IMR-90 (cell line): ENCODE measurements around the gene VEGFA. TPM values are rescaled to one million over a fixed set of nuclear protein-coding genes. Genes with fewer than 3 reads are reported as not detected.

Experiments used
- ATAC-seq: fragments of 200-7000 bp; cut with Tn5 transposase; 2 replicates; pipeline ENCODE4 v1.9.1; 2020; ENCODE audit warnings: low read depth, mild to moderate bottlenecking, moderate library complexity
- BruUV-seq: library from RNA; stranded (reverse); fragments of 400-500 nt; replicated peaks from 2 replicates; lab custom pipeline; 2021; lab: Mats Ljungman, UMichigan
- CTCF ChIA-PET: fragments of 300-600 bp; formaldehyde crosslinking; extraction: SDS; loops from one replicate; lab custom pipeline; 2021; ENCODE audit warnings: antibody characterized with exemption; lab: Yijun Ruan, JAX
- POLR2A ChIA-PET: fragments of 300-600 bp; sonication (Branson Sonifier 250); formaldehyde crosslinking; loops from one replicate; lab custom pipeline; 2022; ENCODE audit warnings: antibody characterized with exemption; ENCODE audit not compliant: unreplicated experiment; lab: Charles Lee
- DNase-seq: peaks from one replicate; pipeline ENCODE4 v3.0.0; 2013
- H2AFZ ChIP-seq: replicated peaks from 2 replicates; pipeline ENCODE3; 2013; ENCODE audit warnings: low read length, mild to moderate bottlenecking; ENCODE audit not compliant: poor library complexity
- H2AK5ac ChIP-seq: 2 replicates; pipeline ENCODE4 v1.6.1; 2013; ENCODE audit warnings: low read depth, low read length, inconsistent platforms
- H2AK9ac ChIP-seq: replicated peaks from 2 replicates; pipeline ENCODE3; 2013; ENCODE audit warnings: mild to moderate bottlenecking, low read depth, low read length, moderate library complexity; ENCODE audit not compliant: poor library complexity
- H2BK120ac ChIP-seq: 2 replicates; pipeline ENCODE4 v1.6.1; 2013; ENCODE audit warnings: low read depth, low read length, inconsistent platforms
- H2BK15ac ChIP-seq: 3 replicates; pipeline ENCODE4 v1.6.1; 2013; ENCODE audit warnings: low read depth, low read length, inconsistent platforms
- H2BK20ac ChIP-seq: 2 replicates; pipeline ENCODE4 v1.6.1; 2013; ENCODE audit warnings: low read depth, mild to moderate bottlenecking, inconsistent platforms, low read length, moderate library complexity
- H2BK5ac ChIP-seq: 2 replicates; pipeline ENCODE4 v1.6.1; 2013; ENCODE audit warnings: mild to moderate bottlenecking, low read depth, low read length, inconsistent platforms; ENCODE audit not compliant: poor library complexity, severe bottlenecking
- H3K14ac ChIP-seq: replicated peaks from 2 replicates; pipeline ENCODE4 v1.6.1; 2013; ENCODE audit warnings: low read depth, low read length, inconsistent platforms
- H3K18ac ChIP-seq: 2 replicates; pipeline ENCODE4 v1.6.1; 2013; ENCODE audit warnings: low read depth, low read length, control low read depth
- H3K23ac ChIP-seq: 2 replicates; pipeline ENCODE4 v1.6.1; 2013; ENCODE audit warnings: low read depth, low read length, inconsistent platforms
- H3K27ac ChIP-seq: 2 replicates; pipeline ENCODE4 v1.5.1; 2013; ENCODE audit warnings: mild to moderate bottlenecking, control low read depth, low read length; ENCODE audit not compliant: insufficient read depth
- H3K27me3 ChIP-seq: 2 replicates; pipeline ENCODE4 v1.6.1; 2013; ENCODE audit warnings: low read length; ENCODE audit not compliant: control insufficient read depth, insufficient read depth
- H3K36me3 ChIP-seq: 2 replicates; pipeline ENCODE4 v1.6.1; 2013; ENCODE audit warnings: low read length, mixed read lengths; ENCODE audit not compliant: control insufficient read depth, insufficient read depth
- H3K4ac ChIP-seq: 2 replicates; pipeline ENCODE4 v1.6.1; 2013; ENCODE audit warnings: low read depth, low read length, inconsistent platforms
- H3K4me1 ChIP-seq: 2 replicates; pipeline ENCODE4 v1.6.1; 2013; ENCODE audit warnings: low read length, mixed read lengths; ENCODE audit not compliant: control insufficient read depth, insufficient read depth
- H3K4me2 ChIP-seq: 2 replicates; pipeline ENCODE4 v1.6.1; 2013; ENCODE audit warnings: low read depth, mild to moderate bottlenecking, control low read depth, low read length, moderate library complexity
- H3K4me3 ChIP-seq: 2 replicates; pipeline ENCODE4 v1.5.1; 2013; ENCODE audit warnings: low read depth, mild to moderate bottlenecking, control low read depth, low read length, moderate library complexity; ENCODE audit not compliant: insufficient read depth
- H3K56ac ChIP-seq: 2 replicates; pipeline ENCODE4 v1.6.1; 2013; ENCODE audit warnings: low read length, inconsistent platforms; ENCODE audit not compliant: insufficient read depth; ENCODE audit errors: extremely low read depth
- H3K79me1 ChIP-seq, 2 experiments: 2 replicates each; pipeline ENCODE4 v1.6.1; 2013; ENCODE audit warnings: low read length in 2 of 2, inconsistent platforms in 1 of 2, low read depth in 1 of 2
- H3K9ac ChIP-seq: 2 replicates; pipeline ENCODE4 v1.6.1; 2013; ENCODE audit warnings: low read depth, low read length, control low read depth
- H3K9me1 ChIP-seq: 2 replicates; pipeline ENCODE4 v1.6.1; 2013; ENCODE audit warnings: low read length, inconsistent platforms; ENCODE audit not compliant: insufficient read depth
- H3K9me3 ChIP-seq: 2 replicates; pipeline ENCODE4 v1.6.1; 2013; ENCODE audit warnings: low read length; ENCODE audit not compliant: control insufficient read depth, insufficient read depth
- H4K20me1 ChIP-seq: 2 replicates; pipeline ENCODE4 v1.6.1; 2013; ENCODE audit warnings: low read length, inconsistent platforms; ENCODE audit not compliant: insufficient read depth
- H4K5ac ChIP-seq: 2 replicates; pipeline ENCODE4 v1.6.1; 2013; ENCODE audit warnings: mild to moderate bottlenecking, low read depth, low read length, control low read depth
- H4K8ac ChIP-seq, 2 experiments: 2 replicates each; pipeline ENCODE4 v1.6.1; 2013; ENCODE audit warnings: low read depth in 2 of 2, low read length in 2 of 2, control low read depth in 1 of 2, inconsistent platforms in 1 of 2
- H4K91ac ChIP-seq: 2 replicates; pipeline ENCODE4 v1.6.1; 2013; ENCODE audit warnings: low read depth, low read length, inconsistent platforms; ENCODE audit not compliant: insufficient read depth
- BHLHE40 ChIP-seq: fragments of 150-350 bp; IDR thresholded peaks from 2 replicates; pipeline ENCODE4 v1.6.1; 2016; ENCODE audit warnings: mild to moderate bottlenecking, low read depth, low read length
- CHD1 ChIP-seq: IDR thresholded peaks from 2 replicates; pipeline ENCODE4 v1.6.1; 2012; ENCODE audit warnings: low read depth, low read length, improper control_type of control experiment
- CTCF ChIP-seq: conservative IDR thresholded peaks from 2 replicates; pipeline ENCODE4 v1.5.1; 2012; ENCODE audit warnings: mild to moderate bottlenecking, low read depth, low read length, improper control_type of control experiment
- ELK1 ChIP-seq: fragments of 150-350 bp; IDR thresholded peaks from 2 replicates; pipeline ENCODE4 v1.6.1; 2016; ENCODE audit warnings: low read depth, mild to moderate bottlenecking, low read length, moderate library complexity, borderline replicate concordance
- FOS ChIP-seq: fragments of 150-350 bp; IDR thresholded peaks from 2 replicates; pipeline ENCODE4 v1.6.1; 2016; ENCODE audit warnings: low read depth, low read length
- MAFK ChIP-seq: IDR thresholded peaks from 2 replicates; pipeline ENCODE4 v1.6.1; 2012; ENCODE audit warnings: low read depth, low read length, improper control_type of control experiment
- MAZ ChIP-seq: IDR thresholded peaks from 2 replicates; pipeline ENCODE4 v1.6.1; 2012; ENCODE audit warnings: low read depth, mild to moderate bottlenecking, low read length, improper control_type of control experiment, moderate library complexity, borderline replicate concordance
- MXI1 ChIP-seq: IDR thresholded peaks from 2 replicates; pipeline ENCODE4 v1.6.1; 2012; ENCODE audit warnings: low read depth, mild to moderate bottlenecking, low read length, moderate library complexity, borderline replicate concordance
- POLR2A ChIP-seq: IDR thresholded peaks from 2 replicates; pipeline ENCODE4 v1.6.1; 2012; ENCODE audit warnings: mild to moderate bottlenecking, low read depth, low read length
- RAD21 ChIP-seq: IDR thresholded peaks from 2 replicates; pipeline ENCODE4 v1.6.1; 2012; ENCODE audit warnings: low read length, improper control_type of control experiment
- RCOR1 ChIP-seq: IDR thresholded peaks from 2 replicates; pipeline ENCODE4 v1.6.1; 2012; ENCODE audit warnings: mild to moderate bottlenecking, low read length, improper control_type of control experiment; ENCODE audit not compliant: insufficient replicate concordance
- RFX5 ChIP-seq: IDR thresholded peaks from 2 replicates; pipeline ENCODE4 v1.8.0; 2012; ENCODE audit warnings: low read depth, mild to moderate bottlenecking, low read length, moderate library complexity
- SMC3 ChIP-seq: fragments of 150-350 bp; IDR thresholded peaks from 2 replicates; pipeline ENCODE4 v1.6.1; 2016; ENCODE audit warnings: low read depth, mild to moderate bottlenecking, antibody characterized with exemption, low read length, moderate library complexity
- USF2 ChIP-seq: fragments of 150-350 bp; IDR thresholded peaks from 2 replicates; pipeline ENCODE4 v1.6.1; 2017; ENCODE audit warnings: mild to moderate bottlenecking, antibody characterized with exemption, low read length, low read depth
- WGBS, 2 experiments: methylation state at CpG; one replicate each; pipeline versions ENCODE4 v1.1.5 to v1.1.7; 2013; ENCODE audit warnings: missing lambda C conversion rate in 2 of 2; ENCODE audit not compliant: insufficient read length in 1 of 2; ENCODE audit errors: extremely low coverage in 2 of 2; 5-methylcytosine and 5-hydroxymethylcytosine counted together
- dilution Hi-C: fragments of 300-500 bp; cut with HindIII; formaldehyde crosslinking; loops from one replicate; pipeline ENCODE4 v1.14.3; 2018; ENCODE audit warnings: low sequenced_read_pairs; ENCODE audit not compliant: unreplicated experiment
- in situ Hi-C: fragments of 300-500 bp; cut with MboI; formaldehyde crosslinking; loops from 3 replicates; pipeline ENCODE4 v1.14.3; 2019; ENCODE audit warnings: low sequenced_read_pairs, inconsistent platforms, mixed read lengths
- intact Hi-C: fragments of 100-400 bp; cut with micrococcal nuclease; formaldehyde crosslinking; loops from 2 replicates; pipeline ENCODE4 v1.10.0; 2022
- polyA plus RNA-seq, 3 experiments: library from polyadenylated mRNA; depleted of rRNA; stranded (reverse); fragments of >200 nt; gene quantifications; 2 replicates each; pipeline ENCODE4 v1.2.3, GENCODE V29; 2012; ENCODE audit warnings: low replicate concordance in 1 of 3
- total RNA-seq: library from RNA; depleted of rRNA; stranded (reverse); fragments of >200 nt; gene quantifications from 2 replicates; pipeline ENCODE4 v1.2.3, GENCODE V29; 2012

VEGFA gene
- total and polyA plus RNA-seq, 2 of the 4 experiments (the other 2 are of a cell fraction): 190 to 234 TPM

- ATAC-seq: no peak
Measured at GRCh38 chr6:43733471-43734293, 36.3 kb upstream of the VEGFA start.

More at GRCh38 chr6:43733471-43734293, 36.3 kb upstream of the VEGFA start:
- Histone ChIP-seq H2AK5ac (no peak overlapping the region), H3K9me3 (peaks cover 5% of the 10 kb centered on the region), H4K5ac (no peak overlapping the region), H3K9ac (no peak overlapping the region), H3K27ac (no peak overlapping the region), H4K20me1 (no peaks in the 10 kb centered on the region), H3K79me1 (no peaks in the 10 kb centered on the region), H2BK15ac (no peak overlapping the region), H2BK5ac (no peak overlapping the region), H4K91ac (no peak overlapping the region), H3K14ac (no peak overlapping the region), H3K56ac (no peak overlapping the region), H3K4me2 (no peak overlapping the region), H4K8ac (no peak overlapping the region), H3K23ac (no peak overlapping the region), H2BK20ac (no peak overlapping the region), H3K4ac (no peak overlapping the region), H3K4me1 (no peaks in the 10 kb centered on the region), H2AK9ac (no peak overlapping the region), H3K4me3 (no peak overlapping the region), H3K18ac (no peak overlapping the region), H3K9me1 (peaks cover 6% of the 10 kb centered on the region; the same call in 1 of the 2 replicates), H2BK120ac (no peak overlapping the region), H3K36me3 (no peaks in the 10 kb centered on the region), H3K27me3 (peaks cover 5% of the 10 kb centered on the region), H2AFZ (no peak overlapping the region)
- 18% methylated on average over 2 of the region's 10 CpGs; no CpG with 5 or more reads in 1 of the 2 experiments for WGBS, 2 experiments
- no peak for DNase-seq
- ChIA-PET POLR2A (no interaction called here), CTCF (no interaction called here)
- in situ Hi-C loops: no loop called here
- no TSS peak for BruUV-seq
- TF ChIP-seq SMC3: no peak
- no peak for TF ChIP-seq RAD21
- no peak for TF ChIP-seq MXI1
- TF ChIP-seq FOS: no peak
- TF ChIP-seq ELK1: no peak
- no peak for TF ChIP-seq MAFK
- TF ChIP-seq RCOR1: no peak
- TF ChIP-seq POLR2A: no peak
- TF ChIP-seq USF2: no peak
- no peak for TF ChIP-seq CHD1
- TF ChIP-seq RFX5: no peak
- TF ChIP-seq CTCF: no peak
- no peak for TF ChIP-seq MAZ
- no peak for TF ChIP-seq BHLHE40
- intact Hi-C loops: no loop called here
- dilution Hi-C loops: no loop called here
